HCT116 (cell line): ENCODE results near the gene SLC22A5. TPM values are rescaled to one million over a fixed set of nuclear protein-coding genes. Genes with fewer than 3 reads are reported as not detected.
A peak's percentile ranks its signal among the peaks of the same experiment; 100 is the strongest.

Experiments used
- ATAC-seq: fragments of 200-7000 bp; cut with Tn5 transposase; 2 replicates; pipeline ENCODE4 v1.9.1; 2020; ENCODE audit warnings: mild to moderate bottlenecking, moderate library complexity
- BruUV-seq: library from RNA; stranded (reverse); fragments of 400-500 nt; replicated peaks from 2 replicates; lab custom pipeline; 2021; lab: Mats Ljungman, UMichigan
- CTCF ChIA-PET: fragments of 300-600 bp; sonication (Branson Sonifier 250); formaldehyde crosslinking; loops from one replicate; lab custom pipeline; 2021; ENCODE audit warnings: antibody characterized with exemption; lab: Charles Lee
- POLR2A ChIA-PET: fragments of 300-600, 350-600 bp; sonication (Branson Sonifier 250); formaldehyde crosslinking; loops from one replicate; lab custom pipeline; 2021; ENCODE audit warnings: antibody characterized with exemption; lab: Charles Lee
- RAD21 ChIA-PET, 2 experiments: fragments of 300-600 bp; sonication (Branson Sonifier 250); formaldehyde crosslinking; loops; one replicate each; lab custom pipeline; 2023; ENCODE audit warnings: low total read pairs in 2 of 2; ENCODE audit not compliant: uncharacterized antibody in 2 of 2, unreplicated experiment in 2 of 2, low non-redundant PET in 1 of 2; lab: Charles Lee
- DNase-seq: peaks from one replicate; pipeline ENCODE4 v3.0.0-alpha.2; 2010; ENCODE audit warnings: low read depth, low spot score
- H2AFZ ChIP-seq: fragments of 200-600 bp; shearing (Covaris generic), sonication (generic); 2 replicates; pipeline ENCODE4 v1.6.1; 2017; ENCODE audit warnings: low read depth, mixed run types, mixed read lengths, antibody characterized with exemption, low read length; ENCODE audit not compliant: poor library complexity, severe bottlenecking
- H3K27ac ChIP-seq: 2 replicates; pipeline ENCODE4 v1.5.1; 2012; ENCODE audit warnings: low read depth, low read length
- H3K27me3 ChIP-seq: fragments of 200-600 bp; sonication (generic); 2 replicates; pipeline ENCODE4 v1.6.1; 2016; ENCODE audit warnings: mixed run types, low read length, mixed read lengths; ENCODE audit not compliant: insufficient read depth
- H3K36me3 ChIP-seq, 2 experiments: fragments of 200-500 bp in 1 of 2; fragments of 200-600 bp in 1 of 2; sonication (Bioruptor generic) in 1 of 2; sonication (generic) in 1 of 2; 2 replicates each; pipeline versions ENCODE4 v1.5.1 to v1.6.1; 2014 to 2016; ENCODE audit warnings: low read length in 2 of 2, inconsistent platforms in 1 of 2, mixed read lengths in 1 of 2, mixed run types in 1 of 2; ENCODE audit not compliant: insufficient read depth in 2 of 2, control insufficient read depth in 1 of 2
- H3K4me1 ChIP-seq, 2 experiments: fragments of 200-600 bp in 1 of 2; sonication (generic) in 1 of 2; 2 replicates each; pipeline versions ENCODE4 v1.5.1 to v1.6.1; 2012 to 2017; ENCODE audit warnings: low read length in 2 of 2, inconsistent platforms in 1 of 2, mild to moderate bottlenecking in 1 of 2, mixed read lengths in 1 of 2, mixed run types in 1 of 2, moderate library complexity in 1 of 2; ENCODE audit not compliant: insufficient read depth in 2 of 2, control insufficient read depth in 1 of 2
- H3K4me2 ChIP-seq: fragments of 200-600 bp; sonication (generic); 2 replicates; pipeline ENCODE4 v1.6.1; 2017; ENCODE audit warnings: mixed run types, low read length, mixed read lengths
- H3K4me3 ChIP-seq, 2 experiments: fragments of 200-600 bp in 1 of 2; sonication (generic) in 1 of 2; replicated peaks in 1 of 2; 2 replicates each; pipeline ENCODE4 v1.5.1; 2011 to 2016; ENCODE audit warnings: low read length in 2 of 2, control low read depth in 1 of 2, low read depth in 1 of 2, mild to moderate bottlenecking in 1 of 2, mixed read lengths in 1 of 2, mixed run types in 1 of 2
- H3K79me2 ChIP-seq: fragments of 200-600 bp; sonication (generic); 2 replicates; pipeline ENCODE4 v1.6.1; 2017; ENCODE audit warnings: mild to moderate bottlenecking, mixed run types, low read length, moderate library complexity, mixed read lengths; ENCODE audit not compliant: insufficient read depth
- H3K9ac ChIP-seq: fragments of 200-600 bp; sonication (generic); 2 replicates; pipeline ENCODE4 v1.6.1; 2016; ENCODE audit warnings: low read length, mixed read lengths
- H3K9me2 ChIP-seq: fragments of 200-600 bp; sonication (generic), shearing (Covaris generic); 2 replicates; pipeline ENCODE4 v1.6.1; 2017; ENCODE audit warnings: mixed run types, mild to moderate bottlenecking, moderate library complexity; ENCODE audit not compliant: insufficient read depth
- H3K9me3 ChIP-seq, 2 experiments: fragments of 200-500 bp in 1 of 2; fragments of 200-600 bp in 1 of 2; sonication (Bioruptor generic) in 1 of 2; sonication (generic) in 1 of 2; 2 replicates each; pipeline ENCODE4 v1.6.1; 2014 to 2017; ENCODE audit warnings: low read length in 2 of 2, mixed read lengths in 2 of 2, inconsistent platforms in 1 of 2, low read depth in 1 of 2, mild to moderate bottlenecking in 1 of 2, mixed run types in 1 of 2, moderate library complexity in 1 of 2; ENCODE audit not compliant: control insufficient read depth in 1 of 2, insufficient read depth in 1 of 2
- H4K20me1 ChIP-seq: fragments of 200-600 bp; sonication (generic), shearing (Covaris generic); 2 replicates; pipeline ENCODE4 v1.6.1; 2017; ENCODE audit warnings: mixed run types, mild to moderate bottlenecking, moderate library complexity; ENCODE audit not compliant: insufficient read depth
- CBX3 ChIP-seq: IDR thresholded peaks from 2 replicates; pipeline ENCODE4 v1.6.1; 2012; ENCODE audit warnings: low read depth
- CEBPB ChIP-seq: IDR thresholded peaks from 2 replicates; pipeline ENCODE4 v1.6.1; 2012; ENCODE audit warnings: low read depth
- EZH2 ChIP-seq: fragments of 200-600 bp; sonication (generic); IDR thresholded peaks from 2 replicates; pipeline ENCODE4 v1.6.1; 2017; ENCODE audit warnings: antibody characterized with exemption, mixed run types
- FOSL1 ChIP-seq: IDR thresholded peaks from 2 replicates; pipeline ENCODE4 v1.6.1; 2012; ENCODE audit warnings: low read depth
- JUND ChIP-seq: IDR thresholded peaks from 2 replicates; pipeline ENCODE4 v1.6.1; 2012
- POLR2A ChIP-seq: IDR thresholded peaks from 2 replicates; pipeline ENCODE4 v1.7.0; 2011; ENCODE audit warnings: borderline replicate concordance; ENCODE audit not compliant: insufficient read depth, insufficient read length; ENCODE audit errors: extremely low read depth
- POLR2AphosphoS5 ChIP-seq: IDR thresholded peaks from 2 replicates; pipeline ENCODE4 v1.6.1; 2011; ENCODE audit warnings: mild to moderate bottlenecking, low read depth, low read length, moderate library complexity
- RAD21 ChIP-seq: IDR thresholded peaks from 2 replicates; pipeline ENCODE4 v1.6.1; 2012; ENCODE audit warnings: low read depth, mild to moderate bottlenecking
- SIN3A ChIP-seq: IDR thresholded peaks from 2 replicates; pipeline ENCODE4 v1.6.1; 2012; ENCODE audit warnings: low read depth
- SP1 ChIP-seq: IDR thresholded peaks from 2 replicates; pipeline ENCODE4 v1.6.1; 2012; ENCODE audit warnings: low read depth
- SRF ChIP-seq: IDR thresholded peaks from 2 replicates; pipeline ENCODE4 v1.6.1; 2012; ENCODE audit warnings: low read depth
- TCF7L2 ChIP-seq: IDR thresholded peaks from 2 replicates; pipeline ENCODE4 v1.7.0; 2011; ENCODE audit warnings: borderline replicate concordance, inconsistent platforms; ENCODE audit not compliant: insufficient read depth, insufficient read length; ENCODE audit errors: extremely low read depth
- YY1 ChIP-seq: IDR thresholded peaks from 2 replicates; pipeline ENCODE4 v1.6.1; 2011; ENCODE audit warnings: low read length, low read depth, moderate library complexity, mild to moderate bottlenecking; ENCODE audit not compliant: insufficient replicate concordance; ENCODE audit errors: extremely low read depth
- ZFX ChIP-seq: fragments of 450-650 bp; IDR thresholded peaks from 2 replicates; pipeline ENCODE4 v1.6.1; 2017
- intact Hi-C: fragments of 100-400 bp; cut with micrococcal nuclease; formaldehyde crosslinking; loops from 2 replicates; pipeline ENCODE4 v1.10.0; 2022
- total RNA-seq: library from RNA; stranded (reverse); gene quantifications from one replicate; pipeline ENCODE4 v1.2.1, GENCODE V29; 2021; ENCODE audit not compliant: unreplicated experiment
- TF ChIP-seq, protein P1 (sequence below): IDR thresholded peaks from 2 replicates; pipeline ENCODE4 v1.6.1; 2012; ENCODE audit warnings: low read depth

The SLC22A5 gene
- total RNA-seq, 1 experiment from 2014 or later: 9.9 TPM

DNA sequence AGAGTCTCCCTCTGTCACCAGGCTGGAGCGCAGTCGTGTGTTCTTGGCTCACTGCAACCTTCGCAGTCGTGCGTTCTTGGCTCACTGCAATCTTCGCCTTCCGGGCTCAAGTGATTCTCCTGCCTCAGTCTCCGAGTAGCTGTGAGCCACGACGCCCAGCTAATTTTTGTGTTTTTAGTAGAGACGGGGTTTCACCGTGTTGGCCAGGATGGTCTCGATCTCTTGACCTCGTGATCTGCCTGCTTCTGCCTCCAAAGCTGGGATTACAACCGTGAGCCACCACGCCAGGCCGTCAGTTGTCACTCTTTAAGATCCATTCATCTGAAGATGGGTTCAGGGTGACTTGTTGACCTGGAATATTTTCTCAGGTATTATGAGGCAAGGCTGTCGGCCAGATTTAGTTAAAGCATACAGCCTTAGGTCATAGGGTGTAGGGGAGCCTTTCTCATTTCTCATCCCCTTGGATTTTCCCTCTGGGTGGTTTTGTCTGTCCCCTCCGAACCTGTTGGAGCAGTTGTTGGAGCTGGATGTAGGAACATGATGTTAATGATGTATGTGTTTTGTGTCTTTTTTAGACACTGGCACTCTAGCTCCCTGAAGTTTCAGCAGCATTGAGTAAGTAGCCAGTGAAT lies 1.6 kb downstream of the SLC22A5 start:
- POLR2A ChIA-PET: no interaction called here
- peaks cover 3 to 32% of the 10 kb centered on the region in 2 experiments for H3K4me1 ChIP-seq
- H3K4me2 ChIP-seq: peak overlapping the region; percentile 94
- ATAC-seq: no peak
- no peak for DNase-seq
- peaks cover 27% of the 10 kb centered on the region; the same call in 1 of the 2 replicates for H3K79me2 ChIP-seq
- RAD21 ChIA-PET: no interaction called here
- CTCF ChIA-PET: no interaction called here
- H3K36me3 ChIP-seq: no peaks in the 10 kb centered on the region
- H3K27me3 ChIP-seq: no peaks in the 10 kb centered on the region
- intact Hi-C loops: no loop called here
- peak overlapping the region; percentile 80 for H3K9ac ChIP-seq
- no peaks in the 10 kb centered on the region for H3K9me3 ChIP-seq
- H3K9me2 ChIP-seq: no peaks in the 10 kb centered on the region
- H4K20me1 ChIP-seq: no peaks in the 10 kb centered on the region
- H2AFZ ChIP-seq: no peak overlapping the region
- H3K4me3 ChIP-seq: peak overlapping the region; percentile 71 to 75
- TF ChIP-seq SP1: no peak
- no peak for TF ChIP-seq POLR2AphosphoS5
- TF ChIP-seq CBX3: no peak
- no peak for TF ChIP-seq POLR2A
- no peak for TF ChIP-seq ZFX
- TF ChIP-seq YY1: no peak
- no peak for TF ChIP-seq SIN3A
- TF ChIP-seq CEBPB: no peak
- no peak for TF ChIP-seq SRF
- TF ChIP-seq EZH2: no peak
- TSS peak; percentile 37 for BruUV-seq
- no peak overlapping the region for H3K27ac ChIP-seq

GRCh38 chr5:132371603-132371994 lies 2.1 kb downstream of the SLC22A5 start:
- Histone ChIP-seq H3K9me2 (no peaks in the 10 kb centered on the region), H3K9me3 (no peaks in the 10 kb centered on the region), H3K4me2 (peak overlapping the region; percentile 94), H3K4me3 (no peak overlapping the region), H4K20me1 (no peaks in the 10 kb centered on the region), H3K9ac (no peak overlapping the region), H3K36me3 (no peaks in the 10 kb centered on the region), H3K79me2 (peaks cover 27% of the 10 kb centered on the region; the same call in 1 of the 2 replicates), H3K27me3 (no peaks in the 10 kb centered on the region), H3K27ac (no peak overlapping the region), H3K4me1 (peaks cover 3 to 32% of the 10 kb centered on the region in 2 experiments), H2AFZ (no peak overlapping the region)
- BruUV-seq: no TSS peak
- POLR2A ChIA-PET: no interaction called here
- no peak for TF ChIP-seq SP1
- TF ChIP-seq RAD21: no peak
- TF ChIP-seq JUND: no peak
- no peak for TF ChIP-seq EZH2
- TF ChIP-seq FOSL1: no peak
- TF ChIP-seq, protein P1, sequence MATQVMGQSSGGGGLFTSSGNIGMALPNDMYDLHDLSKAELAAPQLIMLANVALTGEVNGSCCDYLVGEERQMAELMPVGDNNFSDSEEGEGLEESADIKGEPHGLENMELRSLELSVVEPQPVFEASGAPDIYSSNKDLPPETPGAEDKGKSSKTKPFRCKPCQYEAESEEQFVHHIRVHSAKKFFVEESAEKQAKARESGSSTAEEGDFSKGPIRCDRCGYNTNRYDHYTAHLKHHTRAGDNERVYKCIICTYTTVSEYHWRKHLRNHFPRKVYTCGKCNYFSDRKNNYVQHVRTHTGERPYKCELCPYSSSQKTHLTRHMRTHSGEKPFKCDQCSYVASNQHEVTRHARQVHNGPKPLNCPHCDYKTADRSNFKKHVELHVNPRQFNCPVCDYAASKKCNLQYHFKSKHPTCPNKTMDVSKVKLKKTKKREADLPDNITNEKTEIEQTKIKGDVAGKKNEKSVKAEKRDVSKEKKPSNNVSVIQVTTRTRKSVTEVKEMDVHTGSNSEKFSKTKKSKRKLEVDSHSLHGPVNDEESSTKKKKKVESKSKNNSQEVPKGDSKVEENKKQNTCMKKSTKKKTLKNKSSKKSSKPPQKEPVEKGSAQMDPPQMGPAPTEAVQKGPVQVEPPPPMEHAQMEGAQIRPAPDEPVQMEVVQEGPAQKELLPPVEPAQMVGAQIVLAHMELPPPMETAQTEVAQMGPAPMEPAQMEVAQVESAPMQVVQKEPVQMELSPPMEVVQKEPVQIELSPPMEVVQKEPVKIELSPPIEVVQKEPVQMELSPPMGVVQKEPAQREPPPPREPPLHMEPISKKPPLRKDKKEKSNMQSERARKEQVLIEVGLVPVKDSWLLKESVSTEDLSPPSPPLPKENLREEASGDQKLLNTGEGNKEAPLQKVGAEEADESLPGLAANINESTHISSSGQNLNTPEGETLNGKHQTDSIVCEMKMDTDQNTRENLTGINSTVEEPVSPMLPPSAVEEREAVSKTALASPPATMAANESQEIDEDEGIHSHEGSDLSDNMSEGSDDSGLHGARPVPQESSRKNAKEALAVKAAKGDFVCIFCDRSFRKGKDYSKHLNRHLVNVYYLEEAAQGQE: no peak
- TF ChIP-seq TCF7L2: no peak
- no peak for TF ChIP-seq CBX3
- no peak for TF ChIP-seq CEBPB
- no peak for TF ChIP-seq YY1
- intact Hi-C loops: no loop called here
- DNase-seq (no peak), ATAC-seq (no peak)
- RAD21 ChIA-PET: no interaction called here
- CTCF ChIA-PET: no interaction called here
